WTC11 (cell line): ENCODE data around the gene TNS2. TPM values are rescaled to one million over a fixed set of nuclear protein-coding genes. Genes with fewer than 3 reads are reported as not detected.

Experiments used
- ATAC-seq: fragments of 200-7000 bp; cut with Tn5 transposase; 2 replicates; pipeline ENCODE4 v1.10.0; 2021; ENCODE audit warnings: mild to moderate bottlenecking, moderate library complexity
- CTCF ChIA-PET: fragments of 300-600 bp; sonication (Branson Sonifier 250); formaldehyde crosslinking; loops from one replicate; lab custom pipeline; 2021; ENCODE audit warnings: antibody characterized with exemption; lab: Charles Lee
- POLR2A ChIA-PET: fragments of 350-600 bp; sonication (Branson Sonifier 250); formaldehyde crosslinking; loops from one replicate; lab custom pipeline; 2021; ENCODE audit warnings: antibody characterized with exemption; lab: Charles Lee
- DNase-seq: peaks from one replicate; pipeline ENCODE4 v3.0.0; 2021; ENCODE audit warnings: low spot score
- H3K27ac Mint-ChIP-seq: 2 replicates; pipeline ENCODE4 v1.8.0; 2021; ENCODE audit warnings: mixed read lengths
- H3K27me3 Mint-ChIP-seq: 2 replicates; pipeline ENCODE4 v1.8.0; 2021; ENCODE audit warnings: low read depth, mild to moderate bottlenecking, moderate library complexity, mixed read lengths
- H3K36me3 Mint-ChIP-seq: 2 replicates; pipeline ENCODE4 v1.8.0; 2021; ENCODE audit warnings: mixed read lengths
- H3K4me1 Mint-ChIP-seq: 2 replicates; pipeline ENCODE4 v1.8.0; 2022; ENCODE audit warnings: mixed read lengths
- H3K4me3 Mint-ChIP-seq: 2 replicates; pipeline ENCODE4 v1.8.0; 2021; ENCODE audit warnings: mild to moderate bottlenecking, moderate library complexity, mixed read lengths
- H3K9me3 Mint-ChIP-seq: 2 replicates; pipeline ENCODE4 v1.8.0; 2021; ENCODE audit warnings: mixed read lengths
- ARID4B ChIP-seq: sonication (generic); formaldehyde crosslinking; IDR thresholded peaks from 2 replicates; pipeline ENCODE4 v1.8.0; 2023; ENCODE audit warnings: missing genetic modification reagents, mild to moderate bottlenecking, borderline replicate concordance
- MAX ChIP-seq: sonication (generic); formaldehyde crosslinking; IDR thresholded peaks from 2 replicates; pipeline ENCODE4 v1.8.0; 2022; ENCODE audit warnings: mild to moderate bottlenecking, missing genetic modification reagents
- RELA ChIP-seq: sonication (generic); formaldehyde crosslinking; IDR thresholded peaks from 2 replicates; pipeline ENCODE4 v1.8.1; 2022; ENCODE audit warnings: missing genetic modification reagents, mild to moderate bottlenecking, borderline replicate concordance
- SOX15 ChIP-seq: fragments of 250-450 bp; sonication (Bioruptor Pico); IDR thresholded peaks from 2 replicates; pipeline ENCODE4 v1.9.0; 2021; ENCODE audit warnings: mild to moderate bottlenecking
- TEAD1 ChIP-seq: sonication (generic); formaldehyde crosslinking; IDR thresholded peaks from 2 replicates; pipeline ENCODE4 v1.8.0; 2022; ENCODE audit warnings: mild to moderate bottlenecking, missing genetic modification reagents
- TEAD4 ChIP-seq: sonication (generic); formaldehyde crosslinking; IDR thresholded peaks from 2 replicates; pipeline ENCODE4 v1.8.0; 2022; ENCODE audit warnings: mild to moderate bottlenecking, missing genetic modification reagents
- TP53 ChIP-seq: sonication (generic); formaldehyde crosslinking; IDR thresholded peaks from 2 replicates; pipeline ENCODE4 v1.8.1; 2023; ENCODE audit warnings: mild to moderate bottlenecking, missing genetic modification reagents
- ZNF281 ChIP-seq: sonication (generic); formaldehyde crosslinking; IDR thresholded peaks from 2 replicates; pipeline ENCODE4 v1.8.0; 2023; ENCODE audit warnings: mild to moderate bottlenecking, missing genetic modification reagents
- total RNA-seq: library from RNA; stranded (reverse); gene quantifications from 3 replicates; pipeline ENCODE4 v1.2.3, GENCODE V29; 2021
- TF ChIP-seq, protein P1 (sequence below): sonication (generic); formaldehyde crosslinking; IDR thresholded peaks from 2 replicates; pipeline ENCODE4 v1.8.1; 2023; ENCODE audit warnings: mild to moderate bottlenecking, moderate library complexity, missing genetic modification reagents
- TF ChIP-seq, protein P2 (sequence below): fragments of 250-450 bp; sonication (Bioruptor Pico); IDR thresholded peaks from 2 replicates; pipeline ENCODE4 v1.9.0; 2021; ENCODE audit warnings: mild to moderate bottlenecking
- TF ChIP-seq, protein P3 (sequence below): sonication (generic); formaldehyde crosslinking; IDR thresholded peaks from 2 replicates; pipeline ENCODE4 v1.8.1; 2022; ENCODE audit warnings: low read depth, mild to moderate bottlenecking, moderate library complexity, missing genetic modification reagents, borderline replicate concordance

Gene TNS2
- total RNA-seq, 1 experiment from 2014 or later, result 7.7 TPM

DNA sequence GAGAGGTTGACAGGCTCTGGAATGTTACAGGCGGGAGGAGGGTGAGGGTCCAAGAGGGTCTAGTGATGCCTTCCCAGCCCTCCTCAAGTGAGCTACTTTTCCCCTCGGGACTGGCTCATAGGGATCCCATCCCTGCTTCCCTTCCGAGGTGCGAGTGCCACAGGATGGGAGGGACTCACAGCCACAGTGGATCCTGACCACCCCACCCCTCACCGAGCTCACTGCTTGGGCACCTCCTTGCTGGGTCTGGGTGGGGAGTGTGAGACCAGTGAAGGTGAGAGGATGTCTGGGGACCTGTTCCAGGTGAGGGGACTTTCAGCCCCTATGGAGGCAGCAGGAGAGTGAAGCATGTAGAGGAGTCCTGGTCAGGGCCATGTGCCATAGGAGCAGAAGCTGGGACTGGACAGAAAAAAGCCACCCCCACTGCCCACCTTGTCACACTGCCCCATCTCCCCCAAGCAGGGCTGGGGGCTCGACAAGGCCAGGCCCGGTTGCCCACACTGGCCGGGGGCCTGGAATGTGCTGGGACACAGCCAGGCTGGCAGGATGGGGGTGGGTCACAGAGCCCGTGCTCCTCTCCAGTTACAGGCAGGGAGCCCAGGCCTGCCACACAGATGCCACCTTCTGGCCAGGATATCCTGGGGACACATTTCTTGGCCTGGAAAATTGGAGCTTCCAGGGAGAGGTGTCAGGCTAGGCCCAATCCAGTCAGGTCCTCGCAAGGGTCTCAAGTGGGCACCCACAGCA, 1.7 kb upstream of the TNS2 start (continued):
- TF ChIP-seq, protein P1, sequence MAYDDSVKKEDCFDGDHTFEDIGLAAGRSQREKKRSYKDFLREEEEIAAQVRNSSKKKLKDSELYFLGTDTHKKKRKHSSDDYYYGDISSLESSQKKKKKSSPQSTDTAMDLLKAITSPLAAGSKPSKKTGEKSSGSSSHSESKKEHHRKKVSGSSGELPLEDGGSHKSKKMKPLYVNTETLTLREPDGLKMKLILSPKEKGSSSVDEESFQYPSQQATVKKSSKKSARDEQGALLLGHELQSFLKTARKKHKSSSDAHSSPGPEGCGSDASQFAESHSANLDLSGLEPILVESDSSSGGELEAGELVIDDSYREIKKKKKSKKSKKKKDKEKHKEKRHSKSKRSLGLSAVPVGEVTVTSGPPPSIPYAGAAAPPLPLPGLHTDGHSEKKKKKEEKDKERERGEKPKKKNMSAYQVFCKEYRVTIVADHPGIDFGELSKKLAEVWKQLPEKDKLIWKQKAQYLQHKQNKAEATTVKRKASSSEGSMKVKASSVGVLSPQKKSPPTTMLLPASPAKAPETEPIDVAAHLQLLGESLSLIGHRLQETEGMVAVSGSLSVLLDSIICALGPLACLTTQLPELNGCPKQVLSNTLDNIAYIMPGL (CRISPR knock-in tag), result no peak
- no peak for TF ChIP-seq RELA (CRISPR knock-in tag)
- TF ChIP-seq ZNF281 (CRISPR knock-in tag), result no peak
- no peak for TF ChIP-seq TP53 (CRISPR knock-in tag)

- TF ChIP-seq, protein P1 (CRISPR knock-in tag), result no peak
- TF ChIP-seq, protein P2, sequence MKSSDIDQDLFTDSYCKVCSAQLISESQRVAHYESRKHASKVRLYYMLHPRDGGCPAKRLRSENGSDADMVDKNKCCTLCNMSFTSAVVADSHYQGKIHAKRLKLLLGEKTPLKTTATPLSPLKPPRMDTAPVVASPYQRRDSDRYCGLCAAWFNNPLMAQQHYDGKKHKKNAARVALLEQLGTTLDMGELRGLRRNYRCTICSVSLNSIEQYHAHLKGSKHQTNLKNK, result no peak
- TF ChIP-seq TEAD1 (peak; percentile 15; the same call in 1 of the 2 replicates), SOX15 (CRISPR knock-in tag) (no peak), ARID4B (0 out of 2 replicates have a peak, but pooled peaks have one; percentile 69), MAX (CRISPR knock-in tag) (0 out of 2 replicates have a peak, but pooled peaks have one; percentile 55), TEAD4 (CRISPR knock-in tag) (peak; percentile 43; the same call in 1 of the 2 replicates)
- TF ChIP-seq, protein P3, sequence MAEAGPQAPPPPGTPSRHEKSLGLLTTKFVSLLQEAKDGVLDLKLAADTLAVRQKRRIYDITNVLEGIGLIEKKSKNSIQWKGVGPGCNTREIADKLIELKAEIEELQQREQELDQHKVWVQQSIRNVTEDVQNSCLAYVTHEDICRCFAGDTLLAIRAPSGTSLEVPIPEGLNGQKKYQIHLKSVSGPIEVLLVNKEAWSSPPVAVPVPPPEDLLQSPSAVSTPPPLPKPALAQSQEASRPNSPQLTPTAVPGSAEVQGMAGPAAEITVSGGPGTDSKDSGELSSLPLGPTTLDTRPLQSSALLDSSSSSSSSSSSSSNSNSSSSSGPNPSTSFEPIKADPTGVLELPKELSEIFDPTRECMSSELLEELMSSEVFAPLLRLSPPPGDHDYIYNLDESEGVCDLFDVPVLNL (CRISPR knock-in tag), result no peak
- H3K27ac Mint-ChIP-seq, result peak overlapping the region; percentile 85
- ChIA-PET CTCF (interaction anchor here (0.8 to 8.7 kb wide), 18 partner anchors 11 to 452 kb away, joined by 3 to 97 read pairs (median 7); partner anchors contain the start of genes AAAS, EIF4B, IGFBP6 and KRT8), POLR2A (interaction anchor here (0.6 to 1.0 kb wide), 5 partner anchors 14 to 152 kb away, joined by 3 to 7 read pairs (median 4); partner anchors contain the start of genes CSAD, EIF4B and ZNF740)
- peaks cover 26% of the 10 kb centered on the region for H3K27me3 Mint-ChIP-seq
- DNase-seq (peak; percentile 58), ATAC-seq (peak; percentile 9)
- H3K36me3 Mint-ChIP-seq, result peaks cover 7% of the 10 kb centered on the region
- peaks cover 70% of the 10 kb centered on the region for H3K4me1 Mint-ChIP-seq
- peak overlapping the region; percentile 62 for H3K4me3 Mint-ChIP-seq
- no peaks in the 10 kb centered on the region for H3K9me3 Mint-ChIP-seq
Measured at GRCh38 chr12:53048780-53049401, 974 bp upstream of the TNS2 start.
